Tibial nerve (tissue), 4 donors: ENCODE results near the gene WIZ.

Source experiments
- EP300 ChIP-seq, 2 donors: sonication (generic); formaldehyde crosslinking; IDR thresholded peaks; one replicate each; pipeline ENCODE4 v1.6.1; 2017; ENCODE audit warnings: antibody characterized with exemption in 2 of 2, mild to moderate bottlenecking in 1 of 2
- POLR2A ChIP-seq, 2 donors: fragments of 450-650 bp; IDR thresholded peaks; one replicate each; pipeline ENCODE4 v1.6.1; 2017; ENCODE audit warnings: antibody characterized with exemption in 2 of 2, mild to moderate bottlenecking in 2 of 2, moderate library complexity in 2 of 2
- TF ChIP-seq, protein P1 (sequence below), 5 experiments: fragments of 200-600 bp in 3 of 5; fragments of 450-650 bp in 2 of 5; sonication (generic) in 3 of 5; IDR thresholded peaks; one replicate each; pipeline ENCODE4 v1.5.1; 2016 to 2019; ENCODE audit warnings: antibody characterized with exemption in 5 of 5, mild to moderate bottlenecking in 3 of 5, moderate library complexity in 2 of 5

DNA sequence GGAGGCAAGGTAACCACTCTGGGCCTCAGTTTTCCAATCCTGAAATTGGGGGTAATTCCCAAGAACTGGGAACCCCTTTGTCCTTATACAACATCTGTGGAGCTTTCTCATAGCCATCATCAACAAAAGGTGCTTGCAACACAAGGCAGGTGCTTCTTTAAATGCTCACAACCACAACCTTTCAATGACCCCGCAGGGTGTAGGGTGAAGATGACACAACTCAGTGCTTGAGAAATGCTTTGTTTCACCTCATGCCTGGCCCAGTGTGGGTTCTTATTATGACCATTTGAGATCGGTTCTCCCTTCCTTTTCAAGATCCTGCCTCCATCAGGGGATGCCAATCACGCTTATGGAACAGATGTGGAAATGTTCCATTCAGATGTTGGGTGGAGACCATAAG is 8.4 kb downstream of the WIZ start:
- TF ChIP-seq POLR2A (IDR thresholded peaks at IDR 0.05) (no peak), EP300 (IDR thresholded peaks at IDR 0.05) (no peak)
- TF ChIP-seq, protein P1, sequence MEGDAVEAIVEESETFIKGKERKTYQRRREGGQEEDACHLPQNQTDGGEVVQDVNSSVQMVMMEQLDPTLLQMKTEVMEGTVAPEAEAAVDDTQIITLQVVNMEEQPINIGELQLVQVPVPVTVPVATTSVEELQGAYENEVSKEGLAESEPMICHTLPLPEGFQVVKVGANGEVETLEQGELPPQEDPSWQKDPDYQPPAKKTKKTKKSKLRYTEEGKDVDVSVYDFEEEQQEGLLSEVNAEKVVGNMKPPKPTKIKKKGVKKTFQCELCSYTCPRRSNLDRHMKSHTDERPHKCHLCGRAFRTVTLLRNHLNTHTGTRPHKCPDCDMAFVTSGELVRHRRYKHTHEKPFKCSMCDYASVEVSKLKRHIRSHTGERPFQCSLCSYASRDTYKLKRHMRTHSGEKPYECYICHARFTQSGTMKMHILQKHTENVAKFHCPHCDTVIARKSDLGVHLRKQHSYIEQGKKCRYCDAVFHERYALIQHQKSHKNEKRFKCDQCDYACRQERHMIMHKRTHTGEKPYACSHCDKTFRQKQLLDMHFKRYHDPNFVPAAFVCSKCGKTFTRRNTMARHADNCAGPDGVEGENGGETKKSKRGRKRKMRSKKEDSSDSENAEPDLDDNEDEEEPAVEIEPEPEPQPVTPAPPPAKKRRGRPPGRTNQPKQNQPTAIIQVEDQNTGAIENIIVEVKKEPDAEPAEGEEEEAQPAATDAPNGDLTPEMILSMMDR (IDR thresholded peaks at IDR 0.05), result no peak
